NCI-H82 (cell line): Measurements from ENCODE around the gene TMEM258.
A peak's percentile ranks its signal among the peaks of the same experiment; 100 is the strongest.

Experiments used
- DNase-seq: peaks from one replicate; lab custom pipeline; 2025; lab: John Stamatoyannopoulos, UW

TMEM258 gene

GRCh38 chr11:61795876-61796526 lies 3.6 kb upstream of the TMEM258 start:
- DNase-seq = no peak

- DNase-seq = no peak
These were observed 3.1 kb upstream of the TMEM258 start for GRCh38 chr11:61795459-61795858.

GRCh38 chr11:61794579-61794978 lies 2.2 kb upstream of the TMEM258 start:
- no peak for DNase-seq

GRCh38 chr11:61793829-61794204 lies 1.4 kb upstream of the TMEM258 start:
- DNase-seq = no peak

GRCh38 chr11:61793083-61793828 lies 857 bp upstream of the TMEM258 start:
- no peak for DNase-seq

- DNase-seq = peak; percentile 69
These were observed 576 bp downstream of the TMEM258 start for GRCh38 chr11:61791737-61792309.

GRCh38 chr11:61787928-61788491 lies 4.4 kb downstream of the TMEM258 start:
- DNase-seq = peak; percentile 79

- DNase-seq = no peak
These were observed 6.5 kb downstream of the TMEM258 start for GRCh38 chr11:61785837-61786402.

GRCh38 chr11:61784506-61784805 lies 7.9 kb downstream of the TMEM258 start:
- no peak for DNase-seq

- DNase-seq = no peak
These were observed 8.5 kb downstream of the TMEM258 start for GRCh38 chr11:61783717-61784505.

GRCh38 chr11:61782841-61783240 lies 9.6 kb downstream of the TMEM258 start:
- DNase-seq = no peak

- no peak for DNase-seq
These were observed 10.1 kb downstream of the TMEM258 start for GRCh38 chr11:61782299-61782698.

- DNase-seq = no peak
These were observed 10.8 kb downstream of the TMEM258 start for GRCh38 chr11:61781585-61781984.

GRCh38 chr11:61780581-61781162 lies 11.7 kb downstream of the TMEM258 start:
- no peak for DNase-seq

- no peak for DNase-seq
These were observed 12.5 kb downstream of the TMEM258 start for GRCh38 chr11:61779666-61780525.

- no peak for DNase-seq
These were observed 13.3 kb downstream of the TMEM258 start for GRCh38 chr11:61778920-61779650.

- DNase-seq = no peak
These were observed 14.0 kb downstream of the TMEM258 start for GRCh38 chr11:61778357-61778886.

- peak; percentile 33 for DNase-seq
These were observed 14.9 kb downstream of the TMEM258 start for GRCh38 chr11:61777234-61778090.
